GM12878 (cell line): ENCODE measurements around the gene PRF1. TPM values are rescaled to one million over a fixed set of nuclear protein-coding genes. Genes with fewer than 3 reads are reported as not detected.

Source experiments
- ATAC-seq: fragments of 200-7000 bp; cut with Tn5 transposase; 3 replicates; pipeline ENCODE4 v1.9.1; 2020; ENCODE audit warnings: mild to moderate bottlenecking, moderate library complexity
- BruUV-seq: library from RNA; stranded (reverse); fragments of 400-500 nt; replicated peaks from 2 replicates; lab custom pipeline; 2021; lab: Mats Ljungman, UMichigan
- CTCF ChIA-PET: fragments of 300-600 bp; sonication (Branson Sonifier 250); formaldehyde crosslinking; extraction: SDS; loops from one replicate; lab custom pipeline; 2021; ENCODE audit warnings: inconsistent platforms; lab: Yijun Ruan, JAX
- POLR2A ChIA-PET: fragments of 350-600 bp; formaldehyde crosslinking; extraction: SDS; loops from one replicate; lab custom pipeline; 2021; ENCODE audit warnings: inconsistent platforms; lab: Charles Lee
- RAD21 ChIA-PET: fragments of 300-600 bp; sonication (Branson Sonifier 250); formaldehyde crosslinking; loops from one replicate; lab custom pipeline; 2023; ENCODE audit warnings: antibody characterized with exemption; ENCODE audit not compliant: unreplicated experiment; lab: Charles Lee
- SMC1A ChIA-PET: fragments of 300-600 bp; sonication (Branson Sonifier 250); formaldehyde crosslinking; loops from one replicate; lab custom pipeline; 2023; ENCODE audit not compliant: unreplicated experiment, uncharacterized antibody; lab: Charles Lee
- DNase-seq: peaks from one replicate; pipeline ENCODE4 v3.0.0-alpha.2; 2011; ENCODE audit warnings: low read depth, low spot score
- FAIRE-seq: peaks from 3 replicates; lab custom pipeline; 2011; peaks lifted over from hg19 to GRCh38; lab: Jason Lieb, UNC
- H2AFZ ChIP-seq: 2 replicates; pipeline ENCODE4 v1.6.0; 2011; ENCODE audit warnings: low read depth, low read length, control low read depth; ENCODE audit not compliant: control insufficient read depth
- H3K27ac ChIP-seq: 2 replicates; pipeline ENCODE4 v1.5.1; 2011; ENCODE audit warnings: control low read depth; ENCODE audit not compliant: control insufficient read depth, insufficient read depth
- H3K27me3 ChIP-seq, 2 experiments: replicated peaks in 1 of 2; 2 replicates each; pipeline versions ENCODE4 v1.6.0 to v1.6.1; 2011; ENCODE audit warnings: low read length in 1 of 2; ENCODE audit not compliant: control insufficient read depth in 2 of 2, insufficient read depth in 2 of 2
- H3K36me3 ChIP-seq, 2 experiments: 2 replicates each; pipeline ENCODE4 v1.5.1; 2011; ENCODE audit warnings: low read length in 1 of 2; ENCODE audit not compliant: control insufficient read depth in 2 of 2, insufficient read depth in 2 of 2
- H3K4me1 ChIP-seq: 2 replicates; pipeline ENCODE4 v1.6.1; 2011; ENCODE audit warnings: mild to moderate bottlenecking, low read length, moderate library complexity, mixed read lengths; ENCODE audit not compliant: control insufficient read depth, insufficient read depth
- H3K4me2 ChIP-seq: 2 replicates; pipeline ENCODE4 v1.6.0; 2011; ENCODE audit warnings: control low read depth; ENCODE audit not compliant: control insufficient read depth, insufficient read depth
- H3K4me3 ChIP-seq: fragments of 200-600 bp; sonication (generic); 2 replicates; pipeline ENCODE4 v1.5.1; 2016
- H3K79me2 ChIP-seq: 2 replicates; pipeline ENCODE4 v1.6.0; 2011; ENCODE audit warnings: low read length; ENCODE audit not compliant: control insufficient read depth, insufficient read depth
- H3K9ac ChIP-seq: 2 replicates; pipeline ENCODE4 v1.8.0; 2011; ENCODE audit warnings: low read length, control low read depth, mixed read lengths; ENCODE audit not compliant: control insufficient read depth, insufficient read depth
- H3K9me3 ChIP-seq: replicated peaks from 3 replicates; pipeline ENCODE4 v1.5.1; 2011; ENCODE audit warnings: mild to moderate bottlenecking, low read length; ENCODE audit not compliant: control insufficient read depth, insufficient read depth
- H4K20me1 ChIP-seq: 2 replicates; pipeline ENCODE4 v1.6.0; 2011; ENCODE audit not compliant: control insufficient read depth, insufficient read depth
- EP300 ChIP-seq, 2 experiments: fragments of 150-350 bp in 1 of 2; IDR thresholded peaks; 2 replicates each; pipeline ENCODE4 v1.6.1; 2011 to 2012; ENCODE audit warnings: low read depth in 2 of 2, low read length in 2 of 2, borderline replicate concordance in 1 of 2, improper control_type of control experiment in 1 of 2, inconsistent platforms in 1 of 2; ENCODE audit not compliant: control insufficient read depth in 1 of 2
- IRF3 ChIP-seq: fragments of 450-650 bp; IDR thresholded peaks from 2 replicates; pipeline ENCODE4 v1.6.1; 2014; ENCODE audit warnings: mild to moderate bottlenecking
- WRNIP1 ChIP-seq: IDR thresholded peaks from 2 replicates; pipeline ENCODE4 v1.6.1; 2011; ENCODE audit warnings: low read depth, low read length, improper control_type of control experiment, borderline replicate concordance
- ZNF207 ChIP-seq: fragments of 450-650 bp; IDR thresholded peaks from 2 replicates; pipeline ENCODE4 v1.6.1; 2014; ENCODE audit warnings: antibody characterized with exemption, mild to moderate bottlenecking, borderline replicate concordance
- ZNF592 ChIP-seq: fragments of 450-650 bp; IDR thresholded peaks from 2 replicates; pipeline ENCODE4 v1.6.1; 2017; ENCODE audit warnings: mild to moderate bottlenecking, moderate library complexity
- WGBS: methylation state at CpG from one replicate; pipeline ENCODE4 v1.1.6; 2016; ENCODE audit warnings: low lambda C conversion rate; ENCODE audit not compliant: insufficient replicate concordance, insufficient coverage; ENCODE audit errors: missing lambda C conversion rate; 5-methylcytosine and 5-hydroxymethylcytosine counted together
- in situ Hi-C: fragments of 300-500 bp; cut with MboI; formaldehyde crosslinking; loops from 9 replicates; pipeline ENCODE4 v1.14.3; 2018; ENCODE audit warnings: mixed read lengths
- intact Hi-C: fragments of 100-400 bp; cut with micrococcal nuclease; formaldehyde crosslinking; loops from one replicate; pipeline ENCODE4 v1.14.2; 2022; ENCODE audit not compliant: unreplicated experiment
- polyA plus RNA-seq, 11 experiments: library from polyadenylated mRNA; depleted of rRNA in 4 of 11; unstranded in 6 of 11; stranded (reverse) in 5 of 11; fragments of >200 nt; fragmentation: Nextera tagmentation in 4 of 11; fragmentation: Illumina TruSeq in 1 of 11; extraction: Ambion mirVana in 4 of 11; extraction: Trizol in 1 of 11; gene quantifications; 1 replicate in 1 of 11; 2 replicates in 10 of 11; pipeline versions ENCODE4 v1.2.1 to v1.2.3, GENCODE V29; 2011 to 2016; ENCODE audit warnings: inconsistent platforms in 2 of 11, missing spikeins in 2 of 11, low read depth in 1 of 11
- total RNA-seq, 4 experiments: library from RNA; depleted of rRNA in 3 of 4; stranded (reverse); fragments of >200 nt in 3 of 4; fragmentation: Illumina TruSeq in 1 of 4; extraction: Trizol in 1 of 4; gene quantifications; 2 replicates each; pipeline versions ENCODE4 v1.2.1 to v1.2.3, GENCODE V29; 2013 to 2021

PRF1 gene
- total and polyA plus RNA-seq, 10 of the 15 experiments (the other 5 are each of a cell fraction or from before 2014, with no cell fraction given) = 0.84 to 15.7 (median 1.3) TPM

- TF ChIP-seq ZNF592 (no peak), WRNIP1 (no peak), ZNF207 (no peak), IRF3 (no peak)
- TF ChIP-seq, all 136 proteins: peak for 0
Measured at GRCh38 chr10:70564113-70564725, 38.3 kb downstream of the PRF1 start (continued).

GRCh38 chr10:70563230-70563629 is 39.3 kb downstream of the PRF1 start:
- no peak for ATAC-seq
- ChIA-PET POLR2A (no interaction called here), SMC1A (no interaction called here), RAD21 (no interaction called here), CTCF (no interaction called here)
- in situ Hi-C loops (no loop called here), intact Hi-C loops (no loop called here)
- Histone ChIP-seq H2AFZ (no peak overlapping the region), H3K9ac (no peak overlapping the region), H3K27me3 (no peaks in the 10 kb centered on the region), H4K20me1 (no peaks in the 10 kb centered on the region), H3K9me3 (no peaks in the 10 kb centered on the region), H3K4me1 (no peaks in the 10 kb centered on the region; the same call in 1 of the 2 replicates), H3K27ac (no peak overlapping the region), H3K36me3 (no peaks in the 10 kb centered on the region; a peak in 2 of 4 replicates), H3K4me2 (no peak overlapping the region), H3K79me2 (no peaks in the 10 kb centered on the region), H3K4me3 (no peak overlapping the region)
- 78% methylated on average over 7 of the region's 7 CpGs for WGBS
- no peak for FAIRE-seq
- no peak for TF ChIP-seq EP300 (IDR thresholded peaks at IDR 0.05; ENCODE audit: borderline replicate concordance in 1 of 2, control insufficient read depth in 1 of 2, low read depth in 2 of 2, low read length in 2 of 2)
- BruUV-seq = no TSS peak
- DNase-seq = no peak
